Choroid plexus epithelial cell (primary cell): Measurements from ENCODE around the gene RAB37.
A peak's percentile ranks its signal among the peaks of the same experiment; 100 is the strongest.

Experiments
- DNase-seq: peaks from one replicate; pipeline ENCODE4 v3.0.0-alpha.2; 2010; ENCODE audit warnings: low read depth
- H3K4me3 ChIP-seq: 2 replicates; pipeline ENCODE4 v1.5.1; 2011; ENCODE audit warnings: low read depth, mild to moderate bottlenecking, control low read depth, low read length, moderate library complexity
- TF ChIP-seq, protein P1 (sequence below): conservative IDR thresholded peaks from 2 replicates; pipeline ENCODE4 v1.5.1; 2011; ENCODE audit warnings: low read depth, mild to moderate bottlenecking, control low read depth, inconsistent platforms, low read length, moderate library complexity

The RAB37 gene

DNA sequence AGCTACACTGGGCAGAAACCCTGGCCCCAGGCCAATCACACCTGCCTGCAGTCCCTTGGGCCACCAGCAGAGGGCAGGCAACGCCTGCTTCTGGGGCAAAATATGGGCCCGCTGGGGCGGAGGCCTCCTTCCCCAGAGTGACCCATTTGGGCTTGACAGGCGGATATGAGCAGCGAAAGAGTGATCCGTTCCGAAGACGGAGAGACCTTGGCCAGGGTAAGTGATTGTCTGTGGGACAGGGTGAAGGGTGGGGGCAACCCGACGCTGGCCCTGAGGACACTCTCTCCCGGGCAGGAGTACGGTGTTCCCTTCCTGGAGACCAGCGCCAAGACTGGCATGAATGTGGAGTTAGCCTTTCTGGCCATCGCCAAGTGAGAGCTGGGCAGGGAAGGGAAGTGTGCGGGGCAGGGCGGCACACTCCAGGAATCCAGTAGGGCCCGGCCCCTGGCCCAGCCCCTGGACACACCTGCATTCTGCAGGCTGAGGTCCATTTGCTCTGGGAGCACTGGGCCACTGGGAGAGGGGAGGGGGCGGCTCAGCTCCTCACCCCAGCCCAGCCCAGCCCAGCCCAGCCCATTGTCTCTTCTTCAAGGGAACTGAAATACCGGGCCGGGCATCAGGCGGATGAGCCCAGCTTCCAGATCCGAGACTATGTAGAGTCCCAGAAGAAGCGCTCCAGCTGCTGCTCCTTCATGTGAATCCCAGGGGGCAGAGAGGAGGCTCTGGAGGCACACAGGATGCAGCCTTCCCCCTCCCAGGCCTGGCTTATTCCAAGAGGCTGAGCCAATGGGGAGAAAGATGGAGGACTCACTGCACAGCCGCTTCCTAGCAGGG, 7.9 kb downstream of the RAB37 start:
- no peak overlapping the region for H3K4me3 ChIP-seq
- TF ChIP-seq, protein P1, sequence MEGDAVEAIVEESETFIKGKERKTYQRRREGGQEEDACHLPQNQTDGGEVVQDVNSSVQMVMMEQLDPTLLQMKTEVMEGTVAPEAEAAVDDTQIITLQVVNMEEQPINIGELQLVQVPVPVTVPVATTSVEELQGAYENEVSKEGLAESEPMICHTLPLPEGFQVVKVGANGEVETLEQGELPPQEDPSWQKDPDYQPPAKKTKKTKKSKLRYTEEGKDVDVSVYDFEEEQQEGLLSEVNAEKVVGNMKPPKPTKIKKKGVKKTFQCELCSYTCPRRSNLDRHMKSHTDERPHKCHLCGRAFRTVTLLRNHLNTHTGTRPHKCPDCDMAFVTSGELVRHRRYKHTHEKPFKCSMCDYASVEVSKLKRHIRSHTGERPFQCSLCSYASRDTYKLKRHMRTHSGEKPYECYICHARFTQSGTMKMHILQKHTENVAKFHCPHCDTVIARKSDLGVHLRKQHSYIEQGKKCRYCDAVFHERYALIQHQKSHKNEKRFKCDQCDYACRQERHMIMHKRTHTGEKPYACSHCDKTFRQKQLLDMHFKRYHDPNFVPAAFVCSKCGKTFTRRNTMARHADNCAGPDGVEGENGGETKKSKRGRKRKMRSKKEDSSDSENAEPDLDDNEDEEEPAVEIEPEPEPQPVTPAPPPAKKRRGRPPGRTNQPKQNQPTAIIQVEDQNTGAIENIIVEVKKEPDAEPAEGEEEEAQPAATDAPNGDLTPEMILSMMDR = peak; percentile 100
- DNase-seq = peak; percentile 65

DNA sequence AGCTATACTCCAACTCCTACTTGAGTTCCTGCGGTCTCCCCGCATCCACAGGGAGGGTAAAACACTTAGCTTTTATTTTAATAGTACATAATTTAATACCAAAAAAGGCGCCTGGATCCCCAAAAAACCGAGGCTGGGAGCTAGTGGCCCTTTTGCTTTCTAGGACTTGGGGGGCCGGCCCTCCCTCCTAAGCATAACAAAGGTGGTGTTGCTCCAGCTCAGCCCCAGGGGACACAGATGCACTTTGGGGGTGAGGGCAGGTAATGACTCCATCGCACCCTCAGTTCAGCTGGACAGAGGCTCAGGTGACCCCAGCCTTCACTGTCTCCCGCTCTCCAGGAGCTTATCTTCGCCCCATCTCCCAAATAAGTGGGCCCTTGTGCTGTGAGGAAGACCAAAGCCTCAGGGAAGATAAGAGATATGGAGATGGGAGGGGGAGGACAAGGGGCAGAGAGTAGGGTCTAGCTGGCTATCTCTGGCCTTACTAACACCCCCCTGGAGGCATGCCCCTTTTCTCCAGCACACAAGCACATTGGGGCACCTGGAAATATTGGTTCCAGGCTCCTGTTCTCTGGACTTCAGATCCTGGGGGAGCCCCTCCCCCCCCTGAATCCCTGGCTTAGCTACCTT, 8.6 kb downstream of the RAB37 start:
- TF ChIP-seq, protein P1 = no peak
- DNase-seq = no peak
- no peak overlapping the region for H3K4me3 ChIP-seq

DNA sequence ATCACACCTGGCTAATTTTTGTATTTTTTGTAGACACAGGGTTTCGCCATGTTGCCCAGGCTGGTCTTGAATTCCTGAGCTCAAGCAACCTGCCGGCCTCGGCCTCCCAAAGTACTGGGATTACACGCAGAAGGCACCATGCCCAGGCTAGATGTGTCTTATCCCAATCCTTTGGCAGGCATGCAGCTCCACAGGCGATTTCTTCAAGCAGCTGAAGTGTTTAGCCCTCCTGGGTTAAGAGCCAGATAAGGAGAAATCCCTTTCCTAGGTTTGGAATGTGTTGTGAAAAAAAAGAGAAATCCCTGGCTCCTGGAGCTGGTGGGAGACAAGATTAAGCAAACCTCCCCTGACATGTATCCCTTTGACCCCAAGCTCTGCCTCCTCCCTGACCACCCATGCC, 9.3 kb downstream of the RAB37 start:
- no peak for DNase-seq
- TF ChIP-seq, protein P1 = no peak
- H3K4me3 ChIP-seq = no peak overlapping the region

DNA sequence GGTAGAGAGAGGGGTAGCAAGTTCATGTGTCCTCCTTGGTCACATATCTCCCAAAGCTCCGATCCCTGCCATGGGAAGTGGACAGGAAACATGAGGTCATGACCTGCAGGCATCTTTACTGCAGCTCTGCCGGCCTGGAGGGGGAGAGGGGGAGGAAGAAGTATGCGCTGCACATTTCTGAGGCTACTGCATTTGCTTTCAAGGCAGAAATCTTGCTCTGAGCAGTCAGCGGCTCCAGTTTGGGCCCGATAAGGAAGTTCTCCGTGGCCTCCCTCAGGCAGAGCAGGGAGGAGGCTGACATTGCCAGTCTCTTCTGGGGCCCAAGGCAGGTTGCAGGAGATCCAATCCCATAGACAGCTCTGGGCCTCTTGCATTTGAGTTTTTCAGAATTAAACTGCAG, 9.9 kb downstream of the RAB37 start:
- TF ChIP-seq, protein P1 = no peak
- no peak overlapping the region for H3K4me3 ChIP-seq
- no peak for DNase-seq

DNA sequence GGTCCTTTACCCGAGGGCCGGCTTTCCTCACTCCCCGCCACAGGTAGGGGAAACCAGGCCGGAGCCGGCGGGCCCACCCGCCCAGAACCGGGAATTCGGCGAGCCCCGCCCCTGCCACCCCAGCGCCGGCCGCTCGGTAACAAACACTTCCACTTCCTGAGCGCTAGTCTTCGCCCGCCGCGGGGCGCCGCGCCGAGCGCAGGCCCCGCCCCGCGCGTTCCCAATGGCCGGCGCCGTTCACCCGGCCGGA, 11.1 kb downstream of the RAB37 start:
- TF ChIP-seq, protein P1 = no peak
- H3K4me3 ChIP-seq = peak overlapping the region; percentile 61

DNA sequence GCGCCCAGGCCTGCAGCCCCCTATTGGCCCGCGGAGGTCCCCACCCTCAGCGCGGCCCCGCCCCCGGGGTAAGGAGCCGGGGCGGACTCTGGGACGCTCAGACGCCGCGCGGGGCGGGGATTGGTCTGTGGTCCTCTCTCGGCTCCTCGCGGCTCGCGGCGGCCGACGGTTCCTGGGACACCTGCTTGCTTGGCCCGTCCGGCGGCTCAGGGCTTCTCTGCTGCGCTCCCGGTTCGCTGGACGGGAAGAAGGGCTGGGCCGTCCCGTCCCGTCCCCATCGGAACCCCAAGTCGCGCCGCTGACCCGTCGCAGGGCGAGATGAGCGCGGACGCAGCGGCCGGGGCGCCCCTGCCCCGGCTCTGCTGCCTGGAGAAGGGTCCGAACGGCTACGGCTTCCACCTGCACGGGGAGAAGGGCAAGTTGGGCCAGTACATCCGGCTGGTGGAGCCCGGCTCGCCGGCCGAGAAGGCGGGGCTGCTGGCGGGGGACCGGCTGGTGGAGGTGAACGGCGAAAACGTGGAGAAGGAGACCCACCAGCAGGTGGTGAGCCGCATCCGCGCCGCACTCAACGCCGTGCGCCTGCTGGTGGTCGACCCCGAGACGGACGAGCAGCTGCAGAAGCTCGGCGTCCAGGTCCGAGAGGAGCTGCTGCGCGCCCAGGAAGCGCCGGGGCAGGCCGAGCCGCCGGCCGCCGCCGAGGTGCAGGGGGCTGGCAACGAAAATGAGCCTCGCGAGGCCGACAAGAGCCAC, 11.6 kb downstream of the RAB37 start, which contains the start of gene NHERF1:
Gene NHERF1 (plus strand): TSS at position 100 of the 750 bp plus-strand sequence. CDS start 219 bp downstream, at position 319.
- TF ChIP-seq, protein P1 = peak; percentile 12
- peak within 1 kb of the TSS; percentile 75 for H3K4me3 ChIP-seq
- peak; percentile 92 for DNase-seq

More for the DNA sequence above, 11.1 kb downstream of the RAB37 start:
- DNase-seq = no peak
